GM12801 (cell line): ENCODE measurements around the gene ZC2HC1B.

Source experiments
- CTCF ChIP-seq: IDR thresholded peaks from one replicate; pipeline ENCODE4 v1.5.1; 2011; ENCODE audit warnings: control low read depth; ENCODE audit not compliant: insufficient read length; ENCODE audit errors: extremely low read depth

Gene ZC2HC1B

DNA sequence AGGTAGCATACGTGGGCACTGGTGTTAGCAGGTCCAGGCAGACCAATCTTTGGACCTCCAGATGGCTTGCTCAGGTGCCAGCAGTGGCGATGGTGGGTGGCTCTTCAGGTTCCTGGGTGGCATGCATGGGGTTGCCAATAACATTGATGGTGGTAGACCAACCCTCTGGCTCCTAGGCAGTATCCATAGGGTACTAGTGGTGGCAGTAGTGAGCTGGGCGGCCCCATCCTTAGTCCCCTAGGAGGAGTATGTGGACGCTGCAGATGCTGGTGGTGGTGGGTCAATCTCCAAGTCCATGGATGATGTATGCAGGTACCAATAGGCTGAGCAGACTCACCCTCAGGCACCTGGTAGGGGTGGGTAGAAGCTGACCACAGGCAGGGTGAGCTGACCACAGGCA is 70.6 kb downstream of the ZC2HC1B start:
- TF ChIP-seq CTCF: no peak

DNA sequence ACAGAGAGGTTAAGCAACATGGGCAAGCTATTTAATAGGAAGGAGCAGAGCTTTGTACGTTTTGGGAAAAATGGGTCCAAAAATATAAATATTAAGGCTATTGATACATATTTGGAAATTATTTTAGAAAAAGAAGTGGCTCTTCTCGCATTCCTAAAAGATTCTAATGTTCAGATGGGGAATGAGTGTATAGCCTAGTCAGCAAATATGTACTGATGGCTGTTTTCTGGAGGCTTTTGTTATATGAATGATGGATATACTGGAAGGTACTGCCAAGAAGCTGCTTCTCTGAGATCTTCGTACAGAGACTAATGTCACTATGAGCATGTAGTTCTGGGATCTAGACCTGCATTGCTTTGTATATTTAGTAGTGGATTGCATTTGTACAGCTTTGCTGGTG is 72.1 kb downstream of the ZC2HC1B start:
- no peak for TF ChIP-seq CTCF

GRCh38 chr6:143936778-143937667 is 72.7 kb downstream of the ZC2HC1B start:
- no peak for TF ChIP-seq CTCF

- TF ChIP-seq CTCF: no peak
These were observed 73.3 kb downstream of the ZC2HC1B start for GRCh38 chr6:143937668-143937970.

GRCh38 chr6:143939364-143939763 is 75.1 kb downstream of the ZC2HC1B start:
- TF ChIP-seq CTCF: no peak

DNA sequence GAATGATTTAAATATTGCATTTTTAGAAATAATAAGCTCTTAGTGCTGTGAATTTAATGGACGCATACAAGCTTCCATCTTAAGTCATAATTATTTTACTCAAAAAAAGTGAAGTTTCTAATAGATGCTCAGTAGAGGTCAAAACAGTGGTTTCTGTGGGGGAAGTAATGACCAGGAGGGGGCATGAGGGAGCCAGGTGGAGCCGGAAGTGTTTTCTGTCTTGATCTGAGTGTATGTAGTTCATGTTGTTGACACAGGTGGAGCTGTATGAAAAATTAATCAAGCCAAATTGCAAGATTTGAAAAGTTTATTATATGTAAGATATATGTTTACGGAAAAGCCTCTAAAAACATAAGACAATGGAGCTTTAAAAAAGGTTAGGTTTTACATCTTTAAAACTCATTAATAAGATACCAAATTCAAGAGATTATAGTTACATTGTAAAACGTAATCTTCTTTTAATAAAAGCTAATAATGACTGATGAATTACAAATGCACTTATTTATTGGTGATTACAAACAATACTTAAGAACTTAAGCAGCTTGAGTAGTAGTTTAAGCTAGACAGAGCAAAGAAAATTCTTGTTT is 75.8 kb downstream of the ZC2HC1B start:
- TF ChIP-seq CTCF: no peak

DNA sequence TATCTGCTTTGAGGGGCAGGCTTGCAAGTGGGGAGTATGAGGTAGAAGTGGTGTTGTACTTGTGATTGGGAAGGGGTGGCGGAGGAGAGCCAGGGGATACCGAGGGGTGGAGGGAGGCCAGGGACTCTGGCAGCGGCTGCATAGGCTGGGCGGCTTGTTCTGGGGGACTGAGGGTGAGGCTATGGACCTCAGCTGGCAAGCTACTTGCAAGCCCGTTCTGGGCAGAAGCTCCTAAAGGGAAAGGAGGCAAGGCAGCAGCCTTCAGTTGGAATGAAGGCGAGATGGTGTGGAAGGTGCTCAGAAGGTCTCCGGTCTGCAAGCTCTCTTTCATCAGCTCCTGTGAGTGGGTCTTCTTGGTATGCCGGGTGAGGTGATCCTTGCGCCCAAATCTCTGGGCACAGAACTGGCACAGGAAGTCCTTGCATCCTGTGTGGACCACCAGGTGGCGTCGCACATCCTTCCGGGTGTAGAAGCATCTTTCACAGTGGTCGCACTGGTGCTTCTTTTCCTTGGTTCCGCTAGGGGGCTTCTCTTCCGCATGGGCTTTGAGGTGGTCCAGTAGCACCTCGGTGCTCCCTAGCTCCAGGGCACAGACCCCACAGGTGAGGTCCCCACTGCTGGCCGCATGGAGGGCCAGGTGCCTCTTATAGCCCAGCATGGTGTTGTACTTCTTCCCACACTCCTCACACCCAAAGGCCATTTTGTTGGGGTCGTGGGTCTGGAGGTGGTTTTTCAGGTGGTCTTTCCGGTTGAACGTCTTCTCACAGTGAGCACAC is 77.8 kb downstream of the ZC2HC1B start:
- no peak for TF ChIP-seq CTCF
